GM12864 (cell line): Measurements from ENCODE around the gene SLC35F3.

Source experiments
- DNase-seq: peaks from one replicate; pipeline ENCODE4 v3.0.0-alpha.2; 2011; ENCODE audit warnings: low read depth
- H3K4me3 ChIP-seq: 2 replicates; pipeline ENCODE4 v1.5.1; 2011; ENCODE audit warnings: mild to moderate bottlenecking, low read depth, low read length, control low read depth
- TF ChIP-seq, protein P1 (sequence below): IDR thresholded peaks from 2 replicates; pipeline ENCODE4 v1.5.1; 2011; ENCODE audit warnings: low read depth, mild to moderate bottlenecking, moderate library complexity, low read length, control low read depth, inconsistent platforms; ENCODE audit errors: missing control alignments

Gene SLC35F3

DNA sequence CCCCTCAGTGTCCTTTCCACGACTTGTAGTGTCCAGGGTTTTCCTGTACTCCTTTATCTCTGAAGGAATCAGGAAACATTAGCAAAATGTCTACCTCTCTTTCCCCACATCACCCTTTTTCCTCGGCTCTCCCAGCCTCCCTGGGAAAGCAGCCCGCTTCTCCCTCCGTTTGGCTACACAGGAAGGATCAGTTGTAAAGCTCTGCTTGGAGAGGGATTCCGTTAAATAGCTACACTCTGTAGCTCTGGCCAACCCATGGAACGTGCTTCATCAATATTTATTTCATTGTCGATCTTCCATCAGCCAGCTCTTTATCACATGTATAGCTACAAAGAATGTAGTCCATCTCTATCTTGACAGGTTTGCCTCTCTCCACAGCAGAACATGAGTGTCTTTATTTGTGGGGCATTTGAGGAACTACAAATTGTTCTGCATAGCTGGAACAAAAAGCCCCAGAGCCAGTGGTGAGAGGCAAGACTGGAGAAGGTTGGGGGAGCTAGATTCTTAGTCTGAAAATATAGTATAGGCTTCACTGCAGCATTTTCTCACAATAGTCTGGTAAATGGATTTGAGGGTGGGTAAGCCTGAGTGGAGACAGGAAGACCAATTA lies 191.8 kb downstream of the SLC35F3 start:
- DNase-seq = no peak
- TF ChIP-seq, protein P1, sequence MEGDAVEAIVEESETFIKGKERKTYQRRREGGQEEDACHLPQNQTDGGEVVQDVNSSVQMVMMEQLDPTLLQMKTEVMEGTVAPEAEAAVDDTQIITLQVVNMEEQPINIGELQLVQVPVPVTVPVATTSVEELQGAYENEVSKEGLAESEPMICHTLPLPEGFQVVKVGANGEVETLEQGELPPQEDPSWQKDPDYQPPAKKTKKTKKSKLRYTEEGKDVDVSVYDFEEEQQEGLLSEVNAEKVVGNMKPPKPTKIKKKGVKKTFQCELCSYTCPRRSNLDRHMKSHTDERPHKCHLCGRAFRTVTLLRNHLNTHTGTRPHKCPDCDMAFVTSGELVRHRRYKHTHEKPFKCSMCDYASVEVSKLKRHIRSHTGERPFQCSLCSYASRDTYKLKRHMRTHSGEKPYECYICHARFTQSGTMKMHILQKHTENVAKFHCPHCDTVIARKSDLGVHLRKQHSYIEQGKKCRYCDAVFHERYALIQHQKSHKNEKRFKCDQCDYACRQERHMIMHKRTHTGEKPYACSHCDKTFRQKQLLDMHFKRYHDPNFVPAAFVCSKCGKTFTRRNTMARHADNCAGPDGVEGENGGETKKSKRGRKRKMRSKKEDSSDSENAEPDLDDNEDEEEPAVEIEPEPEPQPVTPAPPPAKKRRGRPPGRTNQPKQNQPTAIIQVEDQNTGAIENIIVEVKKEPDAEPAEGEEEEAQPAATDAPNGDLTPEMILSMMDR = no peak
- no peak overlapping the region for H3K4me3 ChIP-seq

GRCh38 chr1:234102583-234102982 lies 198.1 kb downstream of the SLC35F3 start:
- no peak overlapping the region for H3K4me3 ChIP-seq
- DNase-seq = no peak
- TF ChIP-seq, protein P1 = no peak

DNA sequence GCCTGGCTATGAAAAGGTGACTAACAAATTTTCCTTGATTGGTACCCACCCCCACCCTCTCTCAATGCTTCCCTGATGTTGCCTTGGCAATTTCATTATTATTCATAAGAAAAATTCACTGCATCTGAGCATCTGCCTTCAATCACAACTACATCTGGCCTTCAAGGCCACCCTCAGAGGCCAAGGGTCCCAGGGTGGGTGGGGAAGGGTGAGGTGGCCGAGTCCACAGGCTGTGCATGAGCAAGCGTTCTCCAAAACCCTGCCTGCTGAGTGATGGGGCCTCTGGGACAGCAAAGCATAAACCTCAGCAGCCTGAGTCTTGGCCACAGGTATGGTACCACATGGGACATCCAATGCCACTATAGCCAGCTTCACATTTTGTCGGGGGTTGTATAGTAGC lies 198.7 kb downstream of the SLC35F3 start:
- TF ChIP-seq, protein P1 = no peak
- no peak overlapping the region for H3K4me3 ChIP-seq
- no peak for DNase-seq

- TF ChIP-seq, protein P1 = no peak
- DNase-seq = no peak
- H3K4me3 ChIP-seq = no peak overlapping the region
Measured at GRCh38 chr1:234106032-234106431, 201.6 kb downstream of the SLC35F3 start.

DNA sequence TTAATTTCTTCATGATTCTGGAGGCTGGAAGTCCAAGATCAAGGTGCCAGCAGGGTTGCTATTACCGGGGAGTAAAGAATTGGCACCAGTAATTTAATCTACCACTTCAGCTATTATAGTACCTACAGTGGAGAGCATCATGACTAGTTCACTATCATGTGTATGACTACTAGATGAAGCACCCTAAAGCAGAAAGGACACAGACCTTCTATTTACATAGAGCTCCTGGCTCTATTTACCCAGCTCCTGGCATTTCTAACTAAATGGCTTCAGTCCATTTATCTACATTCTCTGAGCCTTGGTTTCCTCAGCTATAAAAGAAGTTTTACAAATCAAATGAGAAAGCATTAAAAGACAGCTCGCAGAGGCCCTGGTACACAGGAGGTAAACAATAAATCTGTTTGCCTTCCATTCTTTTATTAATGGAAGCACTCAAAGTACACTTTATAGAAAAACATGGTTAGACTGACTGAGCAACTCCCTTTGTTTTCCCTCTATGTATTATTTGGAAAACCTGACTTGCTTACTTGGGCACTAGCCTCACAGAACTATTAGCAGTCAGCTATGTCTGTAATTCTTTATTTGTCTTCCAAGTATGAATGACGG lies 203.0 kb downstream of the SLC35F3 start:
- H3K4me3 ChIP-seq = no peak overlapping the region
- no peak for DNase-seq
- TF ChIP-seq, protein P1 = no peak

DNA sequence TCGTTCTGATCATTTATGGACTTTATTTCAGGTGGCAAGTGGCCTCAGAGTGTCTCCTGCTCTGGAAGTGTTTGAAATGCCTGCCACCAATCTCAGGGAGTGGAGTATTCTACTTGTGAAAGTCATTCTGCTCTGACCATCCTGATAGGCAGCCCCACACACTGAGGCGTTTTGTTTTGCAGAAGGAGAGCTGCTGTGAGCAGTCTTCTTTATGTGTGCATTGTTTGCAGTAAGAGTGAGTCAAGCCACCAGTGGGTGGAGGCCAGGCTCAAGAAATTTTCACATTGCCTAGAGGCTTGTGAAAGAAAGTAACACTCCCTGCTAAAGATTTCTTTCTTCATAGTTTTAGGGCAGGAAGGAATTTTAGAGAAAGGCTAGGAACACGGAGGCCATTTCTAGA lies 204.4 kb downstream of the SLC35F3 start:
- TF ChIP-seq, protein P1 = no peak
- DNase-seq = no peak
- H3K4me3 ChIP-seq = no peak overlapping the region

DNA sequence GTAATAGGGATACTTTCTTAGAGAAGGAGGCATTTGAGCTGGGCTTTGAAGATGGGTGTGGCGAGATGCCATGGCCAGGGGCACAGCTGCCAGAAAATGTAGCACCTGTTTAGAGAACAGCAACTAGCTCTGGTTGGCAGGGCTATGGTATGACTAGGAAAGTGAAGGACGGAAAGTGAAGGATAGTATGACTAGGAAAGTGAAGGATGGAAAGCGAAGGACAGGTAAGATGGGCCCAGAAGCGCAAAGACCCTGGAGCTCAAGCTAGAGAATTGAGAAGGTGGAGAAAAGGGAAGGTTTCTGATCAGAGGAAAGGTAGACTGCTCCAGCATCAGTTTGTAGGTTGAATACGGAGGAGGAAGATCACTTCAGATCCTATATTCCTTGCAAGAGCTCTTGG lies 205.4 kb downstream of the SLC35F3 start:
- DNase-seq = no peak
- TF ChIP-seq, protein P1 = no peak
- H3K4me3 ChIP-seq = no peak overlapping the region
